ENCODE results near the gene GTPBP4.
"Not testable (repeated sequence)": the region's sequence is repeated elsewhere in the genome, so short reads cannot be mapped to it uniquely, and the experiment has no call there.

- TF ChIP-seq POLR2AphosphoS5, CTCF, POLR2A (IDR thresholded peaks at IDR 0.05): not testable (repeated sequence)
These were observed 78.5 kb downstream of the GTPBP4 start for GRCh38 chr10:1066734-1067133.

Data from prostate gland (tissue), 2 donors.